GM23338 (cell line): ENCODE results near the gene DCHS1. TPM values are rescaled to one million over a fixed set of nuclear protein-coding genes. Genes with fewer than 3 reads are reported as not detected.

Experiments used
- ATAC-seq: fragments of 200-7000 bp; cut with Tn5 transposase; 3 replicates; pipeline ENCODE4 v1.9.1; 2020
- DNase-seq: peaks from one replicate; pipeline ENCODE4 v3.0.0-alpha.2; 2015; ENCODE audit warnings: low spot score
- H2AFZ ChIP-seq: fragments of 200-600 bp; sonication (generic); 2 replicates; pipeline ENCODE4 v1.8.0; 2016; ENCODE audit warnings: antibody characterized with exemption, mild to moderate bottlenecking, moderate library complexity
- H3F3A ChIP-seq: fragments of 200-600 bp; sonication (generic); replicated peaks from 2 replicates; pipeline ENCODE4 v1.8.0; 2017; ENCODE audit warnings: antibody characterized with exemption, mixed run types, low read depth
- H3K27ac ChIP-seq: fragments of 200-600 bp; sonication (generic); 2 replicates; pipeline ENCODE4 v1.6.1; 2016; ENCODE audit warnings: low read depth
- H3K27me3 ChIP-seq: fragments of 200-600 bp; sonication (generic); 2 replicates; pipeline ENCODE4 v1.8.0; 2016; ENCODE audit warnings: mild to moderate bottlenecking, mixed run types, moderate library complexity; ENCODE audit not compliant: insufficient read depth
- H3K36me3 ChIP-seq: fragments of 200-600 bp; sonication (generic); 2 replicates; pipeline ENCODE4 v1.8.0; 2016; ENCODE audit warnings: mild to moderate bottlenecking; ENCODE audit not compliant: insufficient read depth
- H3K4me1 ChIP-seq: fragments of 200-600 bp; sonication (generic); 2 replicates; pipeline ENCODE4 v1.8.0; 2016; ENCODE audit warnings: mild to moderate bottlenecking, moderate library complexity; ENCODE audit not compliant: insufficient read depth
- H3K4me2 ChIP-seq: fragments of 200-600 bp; sonication (generic); 2 replicates; pipeline ENCODE4 v1.7.1; 2017; ENCODE audit warnings: mixed run types
- H3K4me3 ChIP-seq: fragments of 200-600 bp; sonication (generic); 2 replicates; pipeline ENCODE4 v1.6.1; 2016; ENCODE audit warnings: mixed run types
- H3K79me2 ChIP-seq: fragments of 200-600 bp; sonication (generic); replicated peaks from 2 replicates; pipeline ENCODE4 v1.8.0; 2017; ENCODE audit warnings: mild to moderate bottlenecking; ENCODE audit not compliant: insufficient read depth
- H3K9me2 ChIP-seq: fragments of 200-600 bp; sonication (generic); 2 replicates; pipeline ENCODE4 v1.8.0; 2017; ENCODE audit not compliant: insufficient read depth
- H4K20me1 ChIP-seq: fragments of 200-600 bp; sonication (generic); replicated peaks from 2 replicates; pipeline ENCODE4 v1.8.0; 2017; ENCODE audit warnings: mild to moderate bottlenecking; ENCODE audit not compliant: insufficient read depth
- H3K27ac Mint-ChIP-seq: 2 replicates; pipeline ENCODE4 v1.8.0; 2020; ENCODE audit warnings: inconsistent platforms, mild to moderate bottlenecking, moderate library complexity, mixed read lengths
- H3K27me3 Mint-ChIP-seq: 3 replicates; pipeline ENCODE4 v1.8.0; 2022; ENCODE audit warnings: low read depth, mild to moderate bottlenecking, moderate library complexity, mixed read lengths, inconsistent platforms; ENCODE audit not compliant: insufficient read depth, poor library complexity
- H3K36me3 Mint-ChIP-seq: 3 replicates; pipeline ENCODE4 v1.8.0; 2021; ENCODE audit warnings: low read depth, mild to moderate bottlenecking, inconsistent platforms, moderate library complexity, mixed read lengths
- H3K4me1 Mint-ChIP-seq: 3 replicates; pipeline ENCODE4 v1.8.0; 2020; ENCODE audit warnings: mild to moderate bottlenecking, inconsistent platforms, mixed read lengths
- H3K4me3 Mint-ChIP-seq: 3 replicates; pipeline ENCODE4 v1.8.0; 2021; ENCODE audit warnings: moderate library complexity, mild to moderate bottlenecking, inconsistent platforms, mixed read lengths
- H3K9me3 Mint-ChIP-seq: 3 replicates; pipeline ENCODE4 v1.8.0; 2020; ENCODE audit warnings: moderate library complexity, mild to moderate bottlenecking, inconsistent platforms, mixed read lengths
- CTCF ChIP-seq, 2 experiments: fragments of 200-600 bp in 1 of 2; sonication (generic) in 1 of 2; conservative IDR thresholded peaks; 2 replicates each; pipeline versions ENCODE4 v1.5.1 to v1.6.1; 2016 to 2017; ENCODE audit warnings: antibody characterized with exemption in 2 of 2, low read depth in 2 of 2, mild to moderate bottlenecking in 2 of 2, moderate library complexity in 1 of 2
- EZH2 ChIP-seq: fragments of 200-600 bp; sonication (generic); IDR thresholded peaks from one replicate; pipeline ENCODE4 v1.8.0; 2017; ENCODE audit warnings: antibody characterized with exemption, mild to moderate bottlenecking, low read depth; ENCODE audit not compliant: unreplicated experiment
- EZH2phosphoT487 ChIP-seq: fragments of 200-600 bp; sonication (generic); IDR thresholded peaks from one replicate; pipeline ENCODE4 v1.8.1; 2018; ENCODE audit warnings: antibody characterized with exemption; ENCODE audit not compliant: unreplicated experiment
- JUNB ChIP-seq: IDR thresholded peaks from one replicate; pipeline ENCODE4 v1.6.1; 2016; ENCODE audit warnings: antibody characterized with exemption; ENCODE audit not compliant: unreplicated experiment
- NANOG ChIP-seq: IDR thresholded peaks from 2 replicates; pipeline ENCODE4 v1.6.1; 2016; ENCODE audit warnings: antibody characterized with exemption, borderline replicate concordance
- POLR2AphosphoS5 ChIP-seq: IDR thresholded peaks from 2 replicates; pipeline ENCODE4 v1.6.1; 2016; ENCODE audit warnings: antibody characterized with exemption, low read depth
- STAT1 ChIP-seq: IDR thresholded peaks from one replicate; pipeline ENCODE4 v1.6.1; 2016; ENCODE audit warnings: antibody characterized with exemption; ENCODE audit not compliant: unreplicated experiment
- ZNF114 ChIP-seq: fragments of 250-450 bp; sonication (Bioruptor Pico); IDR thresholded peaks from 2 replicates; pipeline ENCODE4 v1.5.0; 2020; ENCODE audit warnings: mild to moderate bottlenecking, moderate library complexity
- ZNF331 ChIP-seq: fragments of 250-450 bp; sonication (Bioruptor Pico); IDR thresholded peaks from 2 replicates; pipeline ENCODE4 v1.5.0; 2020; ENCODE audit warnings: low read depth, mild to moderate bottlenecking, moderate library complexity
- polyA plus RNA-seq: library from polyadenylated mRNA; unstranded; fragments of >200 nt; fragmentation: Nextera tagmentation; extraction: Ambion mirVana; gene quantifications from 2 replicates; pipeline ENCODE4 v1.2.1, GENCODE V29; 2016
- total RNA-seq: library from RNA; depleted of rRNA; stranded (reverse); fragments of >200 nt; shearing (Covaris generic); gene quantifications from 2 replicates; pipeline ENCODE4 v1.2.3, GENCODE V29; 2014
- TF ChIP-seq, protein P1 (sequence below): fragments of 250-450 bp; sonication (Bioruptor Pico); IDR thresholded peaks from 2 replicates; pipeline ENCODE4 v1.5.0; 2020; ENCODE audit warnings: mild to moderate bottlenecking, moderate library complexity

DCHS1 gene
- total and polyA plus RNA-seq, 2 experiments from 2014 or later: 2.3 to 20.7 TPM

GRCh38 chr11:6625156-6625831 is 30.3 kb downstream of the DCHS1 start:
- peaks cover 6% of the 10 kb centered on the region; the same call in 2 of the 3 replicates for H3K4me1 Mint-ChIP-seq
- H3K4me3 ChIP-seq: no peak overlapping the region
- ATAC-seq (no peak), DNase-seq (no peak)
- peaks cover 13% of the 10 kb centered on the region for H3K36me3 Mint-ChIP-seq
- TF ChIP-seq STAT1: no peak
- no peak overlapping the region for H3K4me3 Mint-ChIP-seq
- H3K9me2 ChIP-seq: no peaks in the 10 kb centered on the region
- H3K4me1 ChIP-seq: no peaks in the 10 kb centered on the region; the same call in 1 of the 2 replicates
- no peaks in the 10 kb centered on the region for H3K36me3 ChIP-seq
- no peaks in the 10 kb centered on the region for H3K79me2 ChIP-seq
- no peak overlapping the region for H2AFZ ChIP-seq
- H4K20me1 ChIP-seq: no peaks in the 10 kb centered on the region
- H3K9me3 Mint-ChIP-seq: no peaks in the 10 kb centered on the region; the same call in 2 of the 3 replicates
- peaks cover 21% of the 10 kb centered on the region for H3K27me3 ChIP-seq
- no peak overlapping the region for H3K27ac Mint-ChIP-seq
- no peaks in the 10 kb centered on the region; the same call in 1 of the 2 replicates for H3F3A ChIP-seq
- peaks cover 20% of the 10 kb centered on the region for H3K27me3 Mint-ChIP-seq
- H3K27ac ChIP-seq: no peak overlapping the region
- no peak overlapping the region for H3K4me2 ChIP-seq

DNA sequence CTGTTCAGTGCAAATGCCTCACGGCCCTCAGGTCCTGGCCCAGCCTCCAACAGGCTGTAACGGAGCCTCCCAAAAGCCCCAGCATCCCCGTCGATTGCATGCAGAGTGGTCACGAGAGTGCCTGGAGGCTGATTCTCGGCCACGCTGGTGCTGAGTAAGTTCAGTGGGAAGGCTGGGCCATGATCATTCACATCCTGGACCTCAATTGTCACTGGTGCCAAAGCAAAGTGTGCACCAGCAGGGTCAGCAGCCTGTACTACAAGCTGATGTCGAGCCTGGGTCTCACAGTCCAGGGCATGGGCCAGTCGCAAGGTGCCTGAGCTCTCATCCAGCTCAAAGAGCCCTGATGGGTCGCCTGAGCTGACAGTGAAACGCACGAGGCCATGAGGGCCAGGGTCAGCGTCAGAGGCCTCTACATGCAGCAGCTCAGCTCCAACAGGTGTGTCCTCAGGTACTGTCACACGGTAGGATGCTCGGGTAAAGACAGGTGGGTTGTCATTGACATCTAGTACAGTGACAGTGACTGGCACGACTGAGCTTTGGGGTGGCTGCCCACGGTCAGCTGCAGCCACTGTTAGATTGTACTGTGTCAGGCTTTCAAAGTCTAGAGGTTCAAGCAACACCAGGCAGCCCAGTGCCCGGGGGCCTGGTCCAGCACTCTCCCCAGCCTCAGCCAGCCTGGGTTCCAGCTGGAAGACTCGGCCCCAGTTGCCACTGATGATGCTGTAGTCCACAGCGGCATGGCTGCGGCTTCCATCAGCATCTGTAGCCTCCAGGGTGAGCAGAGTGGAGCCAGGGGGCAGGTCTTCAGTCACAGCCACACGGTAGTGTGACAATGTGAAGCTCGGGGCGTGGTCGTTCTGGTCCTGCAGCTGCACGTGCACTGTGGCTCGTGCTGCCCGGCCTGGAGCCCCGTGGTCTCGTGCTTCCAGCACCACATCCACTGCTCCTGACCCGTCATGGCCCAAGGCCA is 31.9 kb downstream of the DCHS1 start:
- peaks cover 7% of the 10 kb centered on the region; the same call in 2 of the 3 replicates for H3K36me3 Mint-ChIP-seq
- H3K79me2 ChIP-seq: 0 out of 2 replicates have a peak, but pooled peaks cover 1% of the 10 kb centered on the region
- H3K9me2 ChIP-seq: no peaks in the 10 kb centered on the region
- H3K4me2 ChIP-seq: no peak overlapping the region
- H3K27ac ChIP-seq: no peak overlapping the region
- H4K20me1 ChIP-seq: no peaks in the 10 kb centered on the region
- H3K36me3 ChIP-seq: no peaks in the 10 kb centered on the region
- H3K4me1 ChIP-seq: peaks cover 7% of the 10 kb centered on the region
- no peak for DNase-seq
- no peaks in the 10 kb centered on the region for H3K9me3 Mint-ChIP-seq
- H3K27me3 Mint-ChIP-seq: peaks cover 9% of the 10 kb centered on the region
- no peak for TF ChIP-seq NANOG
- TF ChIP-seq, protein P1, sequence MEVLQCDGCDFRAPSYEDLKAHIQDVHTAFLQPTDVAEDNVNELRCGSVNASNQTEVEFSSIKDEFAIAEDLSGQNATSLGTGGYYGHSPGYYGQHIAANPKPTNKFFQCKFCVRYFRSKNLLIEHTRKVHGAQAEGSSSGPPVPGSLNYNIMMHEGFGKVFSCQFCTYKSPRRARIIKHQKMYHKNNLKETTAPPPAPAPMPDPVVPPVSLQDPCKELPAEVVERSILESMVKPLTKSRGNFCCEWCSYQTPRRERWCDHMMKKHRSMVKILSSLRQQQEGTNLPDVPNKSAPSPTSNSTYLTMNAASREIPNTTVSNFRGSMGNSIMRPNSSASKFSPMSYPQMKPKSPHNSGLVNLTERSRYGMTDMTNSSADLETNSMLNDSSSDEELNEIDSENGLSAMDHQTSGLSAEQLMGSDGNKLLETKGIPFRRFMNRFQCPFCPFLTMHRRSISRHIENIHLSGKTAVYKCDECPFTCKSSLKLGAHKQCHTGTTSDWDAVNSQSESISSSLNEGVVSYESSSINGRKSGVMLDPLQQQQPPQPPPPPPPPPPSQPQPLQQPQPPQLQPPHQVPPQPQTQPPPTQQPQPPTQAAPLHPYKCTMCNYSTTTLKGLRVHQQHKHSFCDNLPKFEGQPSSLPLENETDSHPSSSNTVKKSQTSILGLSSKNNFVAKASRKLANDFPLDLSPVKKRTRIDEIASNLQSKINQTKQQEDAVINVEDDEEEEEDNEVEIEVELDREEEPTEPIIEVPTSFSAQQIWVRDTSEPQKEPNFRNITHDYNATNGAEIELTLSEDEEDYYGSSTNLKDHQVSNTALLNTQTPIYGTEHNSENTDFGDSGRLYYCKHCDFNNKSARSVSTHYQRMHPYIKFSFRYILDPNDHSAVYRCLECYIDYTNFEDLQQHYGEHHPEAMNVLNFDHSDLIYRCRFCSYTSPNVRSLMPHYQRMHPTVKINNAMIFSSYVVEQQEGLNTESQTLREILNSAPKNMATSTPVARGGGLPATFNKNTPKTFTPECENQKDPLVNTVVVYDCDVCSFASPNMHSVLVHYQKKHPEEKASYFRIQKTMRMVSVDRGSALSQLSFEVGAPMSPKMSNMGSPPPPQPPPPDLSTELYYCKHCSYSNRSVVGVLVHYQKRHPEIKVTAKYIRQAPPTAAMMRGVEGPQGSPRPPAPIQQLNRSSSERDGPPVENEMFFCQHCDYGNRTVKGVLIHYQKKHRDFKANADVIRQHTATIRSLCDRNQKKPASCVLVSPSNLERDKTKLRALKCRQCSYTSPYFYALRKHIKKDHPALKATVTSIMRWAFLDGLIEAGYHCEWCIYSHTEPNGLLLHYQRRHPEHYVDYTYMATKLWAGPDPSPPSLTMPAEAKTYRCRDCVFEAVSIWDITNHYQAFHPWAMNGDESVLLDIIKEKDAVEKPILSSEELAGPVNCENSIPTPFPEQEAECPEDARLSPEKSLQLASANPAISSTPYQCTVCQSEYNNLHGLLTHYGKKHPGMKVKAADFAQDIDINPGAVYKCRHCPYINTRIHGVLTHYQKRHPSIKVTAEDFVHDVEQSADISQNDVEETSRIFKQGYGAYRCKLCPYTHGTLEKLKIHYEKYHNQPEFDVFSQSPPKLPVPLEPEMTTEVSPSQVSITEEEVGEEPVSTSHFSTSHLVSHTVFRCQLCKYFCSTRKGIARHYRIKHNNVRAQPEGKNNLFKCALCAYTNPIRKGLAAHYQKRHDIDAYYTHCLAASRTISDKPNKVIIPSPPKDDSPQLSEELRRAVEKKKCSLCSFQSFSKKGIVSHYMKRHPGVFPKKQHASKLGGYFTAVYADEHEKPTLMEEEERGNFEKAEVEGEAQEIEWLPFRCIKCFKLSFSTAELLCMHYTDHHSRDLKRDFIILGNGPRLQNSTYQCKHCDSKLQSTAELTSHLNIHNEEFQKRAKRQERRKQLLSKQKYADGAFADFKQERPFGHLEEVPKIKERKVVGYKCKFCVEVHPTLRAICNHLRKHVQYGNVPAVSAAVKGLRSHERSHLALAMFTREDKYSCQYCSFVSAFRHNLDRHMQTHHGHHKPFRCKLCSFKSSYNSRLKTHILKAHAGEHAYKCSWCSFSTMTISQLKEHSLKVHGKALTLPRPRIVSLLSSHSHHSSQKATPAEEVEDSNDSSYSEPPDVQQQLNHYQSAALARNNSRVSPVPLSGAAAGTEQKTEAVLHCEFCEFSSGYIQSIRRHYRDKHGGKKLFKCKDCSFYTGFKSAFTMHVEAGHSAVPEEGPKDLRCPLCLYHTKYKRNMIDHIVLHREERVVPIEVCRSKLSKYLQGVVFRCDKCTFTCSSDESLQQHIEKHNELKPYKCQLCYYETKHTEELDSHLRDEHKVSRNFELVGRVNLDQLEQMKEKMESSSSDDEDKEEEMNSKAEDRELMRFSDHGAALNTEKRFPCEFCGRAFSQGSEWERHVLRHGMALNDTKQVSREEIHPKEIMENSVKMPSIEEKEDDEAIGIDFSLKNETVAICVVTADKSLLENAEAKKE (CRISPR knock-in tag): no peak
- TF ChIP-seq JUNB: no peak
- no peak for TF ChIP-seq ZNF331
- TF ChIP-seq CTCF (conservative IDR thresholded peaks at IDR 0.05; ENCODE audit: low read depth in 2 of 2): no peak
- no peak for TF ChIP-seq ZNF114 (CRISPR knock-in tag)
- no peak for TF ChIP-seq POLR2AphosphoS5
- no peak for TF ChIP-seq EZH2
- no peak for TF ChIP-seq STAT1
- no peak for TF ChIP-seq EZH2phosphoT487
- H3F3A ChIP-seq: no peaks in the 10 kb centered on the region
- H2AFZ ChIP-seq: no peak overlapping the region
- no peak overlapping the region for H3K27ac Mint-ChIP-seq
- H3K4me3 Mint-ChIP-seq: no peak overlapping the region
- no peak overlapping the region for H3K4me3 ChIP-seq
- H3K27me3 ChIP-seq: peaks cover 7% of the 10 kb centered on the region
- ATAC-seq: no peak
- H3K4me1 Mint-ChIP-seq: no peaks in the 10 kb centered on the region; the same call in 2 of the 3 replicates
